K562 (cell line): ENCODE measurements around the gene FOXD3. TPM values are rescaled to one million over a fixed set of nuclear protein-coding genes. Genes with fewer than 3 reads are reported as not detected.

Source experiments
- DDX20 ChIP-seq: fragments of 450-650 bp; IDR thresholded peaks from 2 replicates; pipeline ENCODE4 v1.6.1; 2016; ENCODE audit warnings: missing genetic modification characterization, low read depth, mild to moderate bottlenecking, missing compliant biosample characterization, moderate library complexity
- FOXA3 ChIP-seq, 2 experiments: fragments of 450-650 bp in 1 of 2; sonication (generic) in 1 of 2; formaldehyde crosslinking; IDR thresholded peaks in 1 of 2; conservative IDR thresholded peaks in 1 of 2; 2 replicates each; pipeline versions ENCODE4 v1.4.0 to v1.8.0; 2020 to 2022; ENCODE audit warnings: mild to moderate bottlenecking in 2 of 2, missing genetic modification reagents in 1 of 2
- HDAC1 ChIP-seq, 2 experiments: fragments of 450-650 bp; IDR thresholded peaks; 2 replicates each; pipeline ENCODE4 v1.6.1; 2016 to 2017; ENCODE audit warnings: inconsistent platforms in 1 of 2, mild to moderate bottlenecking in 1 of 2, moderate library complexity in 1 of 2
- MXI1 ChIP-seq: IDR thresholded peaks from 2 replicates; pipeline ENCODE4 v1.6.1; 2011; ENCODE audit warnings: low read depth, mild to moderate bottlenecking, improper control_type of control experiment, low read length
- RBBP5 ChIP-seq: fragments of 200-600 bp; sonication (generic); IDR thresholded peaks from 2 replicates; pipeline ENCODE4 v1.6.1; 2012; ENCODE audit warnings: borderline replicate concordance, mild to moderate bottlenecking, low read length, control low read depth, inconsistent platforms; ENCODE audit not compliant: insufficient read depth, poor library complexity, severe bottlenecking
- SRSF1 ChIP-seq: fragments of 200-400 bp; formaldehyde crosslinking; IDR thresholded peaks from 2 replicates; pipeline ENCODE4 v1.6.1; 2017; ENCODE audit warnings: mild to moderate bottlenecking, low read depth, low read length, moderate library complexity
- SRSF7 ChIP-seq: fragments of 200-400 bp; formaldehyde crosslinking; optimal IDR thresholded peaks from 2 replicates; pipeline ENCODE3; 2017; ENCODE audit warnings: mild to moderate bottlenecking, low read depth, low read length
- ZNF12 ChIP-seq: sonication (generic); formaldehyde crosslinking; IDR thresholded peaks from 2 replicates; pipeline ENCODE4 v1.4.0; 2020; ENCODE audit warnings: mild to moderate bottlenecking, missing genetic modification reagents
- ZNF212 ChIP-seq: fragments of 450-650 bp; formaldehyde crosslinking; IDR thresholded peaks from 2 replicates; pipeline ENCODE4 v1.4.0; 2020; ENCODE audit warnings: mild to moderate bottlenecking
- ZNF76 ChIP-seq: fragments of 250-450 bp; sonication (Bioruptor Pico); IDR thresholded peaks from 2 replicates; pipeline ENCODE4 v1.4.0; 2020; ENCODE audit warnings: mild to moderate bottlenecking, moderate library complexity, borderline replicate concordance
- ZNF780A ChIP-seq: fragments of 250-450 bp; sonication (Bioruptor Pico); IDR thresholded peaks from 2 replicates; pipeline ENCODE4 v1.5.0; 2021; ENCODE audit warnings: mild to moderate bottlenecking
- polyA plus RNA-seq, 8 experiments: library from polyadenylated mRNA; depleted of rRNA in 4 of 8; stranded (reverse) in 5 of 8; unstranded in 3 of 8; fragments of >200 nt; fragmentation: Nextera tagmentation in 2 of 8; fragmentation: Illumina TruSeq in 1 of 8; extraction: Ambion mirVana in 2 of 8; extraction: Trizol in 1 of 8; gene quantifications; 2 replicates each; pipeline versions ENCODE4 v1.2.1 to v1.2.3, GENCODE V29; 2011 to 2014; ENCODE audit warnings: inconsistent platforms in 1 of 8, missing spikeins in 1 of 8
- total RNA-seq, 7 experiments: library from RNA; depleted of rRNA in 6 of 7; stranded (reverse); fragments of >200 nt in 6 of 7; fragmentation: Illumina TruSeq in 2 of 7; extraction: Trizol in 2 of 7; gene quantifications; 2 replicates each; pipeline versions ENCODE4 v1.2.1 to v1.2.3, GENCODE V29; 2011 to 2021; ENCODE audit warnings: low replicate concordance in 1 of 7
- TF ChIP-seq, protein P1 (sequence below): fragments of 450-650 bp; conservative IDR thresholded peaks from 2 replicates; pipeline ENCODE4 v1.6.1; 2016; ENCODE audit warnings: missing genetic modification characterization, low read depth, mild to moderate bottlenecking, missing compliant biosample characterization, moderate library complexity
- TF ChIP-seq, protein P2 (sequence below): sonication (generic); formaldehyde crosslinking; IDR thresholded peaks from 2 replicates; pipeline ENCODE4 v1.8.1; 2023; ENCODE audit warnings: mild to moderate bottlenecking, missing genetic modification reagents
- TF ChIP-seq, protein P3 (sequence below): fragments of 250-450 bp; sonication (Bioruptor Pico); IDR thresholded peaks from 2 replicates; pipeline ENCODE4 v1.5.0; 2021
- TF ChIP-seq, protein P4 (sequence below): sonication (generic); formaldehyde crosslinking; IDR thresholded peaks from 2 replicates; pipeline ENCODE4 v1.8.1; 2023; ENCODE audit warnings: mild to moderate bottlenecking, missing genetic modification reagents, moderate library complexity
- TF ChIP-seq, protein P5 (sequence below): IDR thresholded peaks from 2 replicates; pipeline ENCODE4 v1.6.1; 2011; ENCODE audit not compliant: insufficient read length; ENCODE audit errors: extremely low read depth

The FOXD3 gene
- total and polyA plus RNA-seq, 9 of the 15 experiments (the other 6 are each of a cell fraction or from before 2014, with no cell fraction given) = 0.06 to 0.45 (median 0.10) TPM; not detected in 2

DNA sequence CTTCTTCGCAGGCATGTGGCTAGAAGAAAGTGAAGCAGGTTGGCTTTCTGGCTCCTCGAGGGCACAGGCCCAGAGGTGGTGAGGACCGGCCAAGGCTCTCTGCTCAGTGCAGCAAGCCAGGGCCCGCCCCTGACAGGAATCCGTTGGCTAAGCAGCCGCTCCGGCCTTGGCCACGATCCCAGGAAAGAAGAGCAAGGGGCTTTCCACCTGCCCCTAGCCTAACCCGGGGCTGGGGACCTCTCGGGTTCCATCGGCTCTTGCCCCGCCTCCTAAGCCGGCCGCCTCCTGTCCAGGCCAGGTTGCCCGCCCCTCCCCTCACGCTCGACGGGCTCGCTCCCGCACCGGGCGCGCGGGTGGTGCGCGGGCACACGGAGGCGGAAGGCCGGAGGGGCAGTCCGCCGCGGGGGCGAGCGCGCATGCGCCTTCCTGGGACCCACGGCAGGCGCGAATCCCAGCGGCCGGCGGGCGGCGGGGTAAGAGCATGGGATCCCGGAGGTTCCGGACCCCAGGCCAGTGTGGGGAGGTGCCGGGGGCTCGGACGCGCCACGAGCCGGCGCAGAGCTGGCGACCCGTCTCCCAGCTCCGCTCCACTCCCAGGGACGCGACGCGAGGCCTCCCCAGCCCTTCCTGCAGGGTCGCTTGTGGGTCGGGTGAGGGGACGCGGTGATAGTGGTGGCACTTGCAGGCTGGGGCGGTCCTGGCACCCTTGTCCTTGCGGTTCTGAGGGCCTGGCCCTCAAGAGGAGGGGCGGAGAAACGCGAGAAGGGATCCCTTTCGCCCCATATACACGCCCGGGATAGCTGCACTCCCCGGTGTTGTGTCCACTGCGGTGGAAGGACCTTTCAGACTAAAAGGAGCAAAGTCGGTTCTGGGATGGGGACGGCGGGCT lies 45.1 kb downstream of the FOXD3 start, which contains the start of gene ALG6 (continued):
- TF ChIP-seq, protein P1, sequence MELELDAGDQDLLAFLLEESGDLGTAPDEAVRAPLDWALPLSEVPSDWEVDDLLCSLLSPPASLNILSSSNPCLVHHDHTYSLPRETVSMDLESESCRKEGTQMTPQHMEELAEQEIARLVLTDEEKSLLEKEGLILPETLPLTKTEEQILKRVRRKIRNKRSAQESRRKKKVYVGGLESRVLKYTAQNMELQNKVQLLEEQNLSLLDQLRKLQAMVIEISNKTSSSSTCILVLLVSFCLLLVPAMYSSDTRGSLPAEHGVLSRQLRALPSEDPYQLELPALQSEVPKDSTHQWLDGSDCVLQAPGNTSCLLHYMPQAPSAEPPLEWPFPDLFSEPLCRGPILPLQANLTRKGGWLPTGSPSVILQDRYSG (tag) = peak; percentile 75; the same call in 1 of the 2 replicates
- TF ChIP-seq MXI1 = no peak
- TF ChIP-seq, protein P2, sequence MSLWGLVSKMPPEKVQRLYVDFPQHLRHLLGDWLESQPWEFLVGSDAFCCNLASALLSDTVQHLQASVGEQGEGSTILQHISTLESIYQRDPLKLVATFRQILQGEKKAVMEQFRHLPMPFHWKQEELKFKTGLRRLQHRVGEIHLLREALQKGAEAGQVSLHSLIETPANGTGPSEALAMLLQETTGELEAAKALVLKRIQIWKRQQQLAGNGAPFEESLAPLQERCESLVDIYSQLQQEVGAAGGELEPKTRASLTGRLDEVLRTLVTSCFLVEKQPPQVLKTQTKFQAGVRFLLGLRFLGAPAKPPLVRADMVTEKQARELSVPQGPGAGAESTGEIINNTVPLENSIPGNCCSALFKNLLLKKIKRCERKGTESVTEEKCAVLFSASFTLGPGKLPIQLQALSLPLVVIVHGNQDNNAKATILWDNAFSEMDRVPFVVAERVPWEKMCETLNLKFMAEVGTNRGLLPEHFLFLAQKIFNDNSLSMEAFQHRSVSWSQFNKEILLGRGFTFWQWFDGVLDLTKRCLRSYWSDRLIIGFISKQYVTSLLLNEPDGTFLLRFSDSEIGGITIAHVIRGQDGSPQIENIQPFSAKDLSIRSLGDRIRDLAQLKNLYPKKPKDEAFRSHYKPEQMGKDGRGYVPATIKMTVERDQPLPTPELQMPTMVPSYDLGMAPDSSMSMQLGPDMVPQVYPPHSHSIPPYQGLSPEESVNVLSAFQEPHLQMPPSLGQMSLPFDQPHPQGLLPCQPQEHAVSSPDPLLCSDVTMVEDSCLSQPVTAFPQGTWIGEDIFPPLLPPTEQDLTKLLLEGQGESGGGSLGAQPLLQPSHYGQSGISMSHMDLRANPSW (CRISPR knock-in tag) = peak; percentile 94; the same call in 1 of the 2 replicates
- TF ChIP-seq, protein P3, sequence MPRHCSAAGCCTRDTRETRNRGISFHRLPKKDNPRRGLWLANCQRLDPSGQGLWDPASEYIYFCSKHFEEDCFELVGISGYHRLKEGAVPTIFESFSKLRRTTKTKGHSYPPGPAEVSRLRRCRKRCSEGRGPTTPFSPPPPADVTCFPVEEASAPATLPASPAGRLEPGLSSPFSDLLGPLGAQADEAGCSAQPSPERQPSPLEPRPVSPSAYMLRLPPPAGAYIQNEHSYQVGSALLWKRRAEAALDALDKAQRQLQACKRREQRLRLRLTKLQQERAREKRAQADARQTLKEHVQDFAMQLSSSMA (CRISPR knock-in tag) = no peak
- no peak for TF ChIP-seq ZNF212
- no peak for TF ChIP-seq ZNF780A (CRISPR knock-in tag)
- no peak for TF ChIP-seq SRSF1
- no peak for TF ChIP-seq DDX20
- no peak for TF ChIP-seq SRSF7
- no peak for TF ChIP-seq FOXA3 (CRISPR knock-in tag; conservative IDR thresholded peaks at IDR 0.05 in 1 of 2, IDR thresholded peaks at IDR 0.05 in 1 of 2)
- TF ChIP-seq, protein P4, sequence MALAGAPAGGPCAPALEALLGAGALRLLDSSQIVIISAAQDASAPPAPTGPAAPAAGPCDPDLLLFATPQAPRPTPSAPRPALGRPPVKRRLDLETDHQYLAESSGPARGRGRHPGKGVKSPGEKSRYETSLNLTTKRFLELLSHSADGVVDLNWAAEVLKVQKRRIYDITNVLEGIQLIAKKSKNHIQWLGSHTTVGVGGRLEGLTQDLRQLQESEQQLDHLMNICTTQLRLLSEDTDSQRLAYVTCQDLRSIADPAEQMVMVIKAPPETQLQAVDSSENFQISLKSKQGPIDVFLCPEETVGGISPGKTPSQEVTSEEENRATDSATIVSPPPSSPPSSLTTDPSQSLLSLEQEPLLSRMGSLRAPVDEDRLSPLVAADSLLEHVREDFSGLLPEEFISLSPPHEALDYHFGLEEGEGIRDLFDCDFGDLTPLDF (CRISPR knock-in tag) = 0 out of 2 replicates have a peak, but pooled peaks have one; percentile 69
- TF ChIP-seq ZNF12 = no peak
- TF ChIP-seq, protein P5, sequence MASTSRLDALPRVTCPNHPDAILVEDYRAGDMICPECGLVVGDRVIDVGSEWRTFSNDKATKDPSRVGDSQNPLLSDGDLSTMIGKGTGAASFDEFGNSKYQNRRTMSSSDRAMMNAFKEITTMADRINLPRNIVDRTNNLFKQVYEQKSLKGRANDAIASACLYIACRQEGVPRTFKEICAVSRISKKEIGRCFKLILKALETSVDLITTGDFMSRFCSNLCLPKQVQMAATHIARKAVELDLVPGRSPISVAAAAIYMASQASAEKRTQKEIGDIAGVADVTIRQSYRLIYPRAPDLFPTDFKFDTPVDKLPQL = no peak
- no peak for TF ChIP-seq ZNF76 (CRISPR knock-in tag)
- TF ChIP-seq HDAC1 (IDR thresholded peaks at IDR 0.05) = peak in 1 of 2 experiments; percentile 82; a peak in 2 of 4 replicates
- peak; percentile 60 for TF ChIP-seq RBBP5
